Nephron progenitor cell (in vitro differentiated cells): ENCODE results near the gene CCDC85B.

Source experiments
- DNase-seq: peaks from one replicate; pipeline ENCODE4 v3.0.0; 2021
- H3K27ac Mint-ChIP-seq: 2 replicates; pipeline ENCODE4 v1.8.0; 2021; ENCODE audit warnings: mild to moderate bottlenecking, moderate library complexity, mixed read lengths
- H3K27me3 Mint-ChIP-seq: 2 replicates; pipeline ENCODE4 v1.8.0; 2021; ENCODE audit warnings: mild to moderate bottlenecking, low read depth, mixed read lengths; ENCODE audit not compliant: poor library complexity
- H3K36me3 Mint-ChIP-seq: 2 replicates; pipeline ENCODE4 v1.8.0; 2021; ENCODE audit warnings: low read depth, mixed read lengths
- H3K4me1 Mint-ChIP-seq: 2 replicates; pipeline ENCODE4 v1.8.0; 2021; ENCODE audit warnings: mixed read lengths
- H3K4me3 Mint-ChIP-seq: 2 replicates; pipeline ENCODE4 v1.8.0; 2021; ENCODE audit warnings: mild to moderate bottlenecking, moderate library complexity, mixed read lengths
- H3K9me3 Mint-ChIP-seq: 2 replicates; pipeline ENCODE4 v1.8.0; 2021; ENCODE audit warnings: mild to moderate bottlenecking, moderate library complexity, mixed read lengths
- TF ChIP-seq, protein P1 (sequence below): fragments of 200-600 bp; sonication (generic); IDR thresholded peaks from 2 replicates; pipeline ENCODE4 v1.5.0; 2021; ENCODE audit warnings: antibody characterized with exemption

Gene CCDC85B

DNA sequence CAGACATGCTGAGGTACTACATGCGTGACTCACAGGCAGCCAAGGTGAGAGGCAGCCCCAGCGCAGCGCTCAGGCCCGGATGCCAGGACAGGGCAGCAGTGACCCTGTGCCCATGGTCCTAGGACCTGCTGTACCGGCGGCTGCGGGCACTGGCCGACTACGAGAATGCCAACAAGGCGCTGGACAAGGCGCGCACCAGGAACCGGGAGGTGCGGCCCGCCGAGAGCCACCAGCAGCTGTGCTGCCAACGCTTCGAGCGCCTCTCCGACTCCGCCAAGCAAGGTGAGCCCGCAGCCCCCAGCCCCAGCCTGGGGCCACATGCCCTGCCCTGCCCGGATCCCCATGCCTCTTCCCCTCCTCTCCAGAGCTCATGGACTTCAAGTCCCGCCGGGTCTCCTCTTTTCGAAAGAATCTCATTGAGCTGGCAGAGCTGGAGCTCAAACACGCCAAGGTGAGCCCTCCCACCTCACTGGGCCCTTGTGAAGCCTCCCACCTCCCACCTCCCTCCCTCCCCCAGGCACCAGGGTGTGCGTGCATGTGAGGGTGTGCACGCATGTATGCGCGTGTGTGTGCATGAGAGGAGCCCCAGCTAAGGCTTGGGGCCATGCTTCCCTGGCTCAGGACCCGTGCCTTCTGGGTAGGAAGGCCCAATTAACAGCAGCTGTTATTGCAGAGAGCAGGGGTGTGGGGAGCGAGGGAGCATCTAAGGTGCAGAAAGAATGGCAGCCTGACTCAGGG is 37.8 kb upstream of the CCDC85B start:
- Mint-ChIP-seq H3K27me3 (peaks cover 10% of the 10 kb centered on the region), H3K4me1 (peaks cover 39% of the 10 kb centered on the region), H3K9me3 (peaks cover 4% of the 10 kb centered on the region), H3K36me3 (peaks cover 51% of the 10 kb centered on the region), H3K27ac (peak overlapping the region; percentile 68), H3K4me3 (no peak overlapping the region)
- DNase-seq = no peak
- TF ChIP-seq, protein P1, sequence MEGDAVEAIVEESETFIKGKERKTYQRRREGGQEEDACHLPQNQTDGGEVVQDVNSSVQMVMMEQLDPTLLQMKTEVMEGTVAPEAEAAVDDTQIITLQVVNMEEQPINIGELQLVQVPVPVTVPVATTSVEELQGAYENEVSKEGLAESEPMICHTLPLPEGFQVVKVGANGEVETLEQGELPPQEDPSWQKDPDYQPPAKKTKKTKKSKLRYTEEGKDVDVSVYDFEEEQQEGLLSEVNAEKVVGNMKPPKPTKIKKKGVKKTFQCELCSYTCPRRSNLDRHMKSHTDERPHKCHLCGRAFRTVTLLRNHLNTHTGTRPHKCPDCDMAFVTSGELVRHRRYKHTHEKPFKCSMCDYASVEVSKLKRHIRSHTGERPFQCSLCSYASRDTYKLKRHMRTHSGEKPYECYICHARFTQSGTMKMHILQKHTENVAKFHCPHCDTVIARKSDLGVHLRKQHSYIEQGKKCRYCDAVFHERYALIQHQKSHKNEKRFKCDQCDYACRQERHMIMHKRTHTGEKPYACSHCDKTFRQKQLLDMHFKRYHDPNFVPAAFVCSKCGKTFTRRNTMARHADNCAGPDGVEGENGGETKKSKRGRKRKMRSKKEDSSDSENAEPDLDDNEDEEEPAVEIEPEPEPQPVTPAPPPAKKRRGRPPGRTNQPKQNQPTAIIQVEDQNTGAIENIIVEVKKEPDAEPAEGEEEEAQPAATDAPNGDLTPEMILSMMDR = no peak

DNA sequence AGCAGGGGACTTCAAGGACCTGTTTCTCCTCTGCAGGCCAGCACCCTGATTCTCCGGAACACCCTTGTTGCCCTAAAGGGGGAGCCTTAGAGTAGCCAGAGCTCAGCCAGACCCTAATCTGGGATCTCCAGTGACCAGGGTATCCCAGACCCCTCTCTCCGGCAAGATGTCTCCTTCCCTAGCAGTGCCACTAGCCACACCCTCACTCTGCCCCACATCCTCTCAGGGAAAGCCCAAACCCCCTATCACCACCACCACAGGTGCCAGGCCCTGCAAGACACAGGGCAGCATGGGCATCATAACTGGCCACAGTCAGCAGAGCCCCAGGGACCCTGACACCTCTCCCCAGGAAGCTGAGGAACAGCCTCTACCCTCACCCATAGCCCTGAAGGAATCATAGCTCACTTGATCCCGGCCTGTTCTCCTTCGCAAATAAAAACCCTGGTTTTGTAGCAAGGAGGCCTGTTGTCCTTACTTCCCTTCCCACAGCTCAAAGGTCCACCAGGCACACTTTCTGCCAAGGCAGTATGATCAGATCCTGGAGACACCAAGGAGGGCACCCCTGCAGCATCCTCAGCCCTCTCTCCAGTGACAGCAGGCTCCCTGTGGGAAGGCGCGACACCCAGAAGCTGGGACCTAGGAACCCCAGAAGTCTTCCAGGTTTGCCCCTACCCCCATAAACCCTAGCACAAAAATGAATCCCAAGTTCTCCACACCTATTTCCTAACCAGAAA is 37.1 kb upstream of the CCDC85B start:
- DNase-seq = no peak
- no peak overlapping the region for H3K4me3 Mint-ChIP-seq
- H3K4me1 Mint-ChIP-seq = peaks cover 42% of the 10 kb centered on the region
- H3K36me3 Mint-ChIP-seq = peaks cover 51% of the 10 kb centered on the region
- H3K9me3 Mint-ChIP-seq = peaks cover 4% of the 10 kb centered on the region
- peaks cover 5% of the 10 kb centered on the region for H3K27me3 Mint-ChIP-seq
- TF ChIP-seq, protein P1 = no peak
- peak overlapping the region; percentile 92 for H3K27ac Mint-ChIP-seq

DNA sequence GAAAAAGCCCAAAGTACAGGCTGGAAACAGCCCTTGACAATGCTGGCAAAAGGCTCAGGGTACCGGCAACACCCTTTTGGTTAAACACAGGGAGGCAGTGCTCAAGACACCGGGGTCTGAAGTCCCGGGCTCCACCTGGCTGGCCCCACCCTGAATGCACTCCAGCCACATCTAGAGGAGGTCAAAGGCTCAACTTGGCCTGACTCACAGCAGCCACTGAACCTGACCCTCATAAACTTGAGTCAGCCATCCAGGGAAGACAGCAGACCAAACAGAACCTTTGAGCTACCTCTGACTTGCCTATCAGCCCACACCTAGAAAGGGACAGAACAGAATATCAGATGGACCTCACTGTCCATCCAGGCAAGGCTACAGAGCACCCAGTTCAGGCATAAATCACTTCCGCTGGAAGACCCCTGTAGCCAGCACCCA is 36.3 kb upstream of the CCDC85B start:
- TF ChIP-seq, protein P1 = no peak
- Mint-ChIP-seq H3K27ac (no peak overlapping the region), H3K4me3 (peak overlapping the region; percentile 73), H3K4me1 (peaks cover 47% of the 10 kb centered on the region), H3K9me3 (peaks cover 4% of the 10 kb centered on the region), H3K36me3 (peaks cover 51% of the 10 kb centered on the region), H3K27me3 (peaks cover 5% of the 10 kb centered on the region)
- no peak for DNase-seq

DNA sequence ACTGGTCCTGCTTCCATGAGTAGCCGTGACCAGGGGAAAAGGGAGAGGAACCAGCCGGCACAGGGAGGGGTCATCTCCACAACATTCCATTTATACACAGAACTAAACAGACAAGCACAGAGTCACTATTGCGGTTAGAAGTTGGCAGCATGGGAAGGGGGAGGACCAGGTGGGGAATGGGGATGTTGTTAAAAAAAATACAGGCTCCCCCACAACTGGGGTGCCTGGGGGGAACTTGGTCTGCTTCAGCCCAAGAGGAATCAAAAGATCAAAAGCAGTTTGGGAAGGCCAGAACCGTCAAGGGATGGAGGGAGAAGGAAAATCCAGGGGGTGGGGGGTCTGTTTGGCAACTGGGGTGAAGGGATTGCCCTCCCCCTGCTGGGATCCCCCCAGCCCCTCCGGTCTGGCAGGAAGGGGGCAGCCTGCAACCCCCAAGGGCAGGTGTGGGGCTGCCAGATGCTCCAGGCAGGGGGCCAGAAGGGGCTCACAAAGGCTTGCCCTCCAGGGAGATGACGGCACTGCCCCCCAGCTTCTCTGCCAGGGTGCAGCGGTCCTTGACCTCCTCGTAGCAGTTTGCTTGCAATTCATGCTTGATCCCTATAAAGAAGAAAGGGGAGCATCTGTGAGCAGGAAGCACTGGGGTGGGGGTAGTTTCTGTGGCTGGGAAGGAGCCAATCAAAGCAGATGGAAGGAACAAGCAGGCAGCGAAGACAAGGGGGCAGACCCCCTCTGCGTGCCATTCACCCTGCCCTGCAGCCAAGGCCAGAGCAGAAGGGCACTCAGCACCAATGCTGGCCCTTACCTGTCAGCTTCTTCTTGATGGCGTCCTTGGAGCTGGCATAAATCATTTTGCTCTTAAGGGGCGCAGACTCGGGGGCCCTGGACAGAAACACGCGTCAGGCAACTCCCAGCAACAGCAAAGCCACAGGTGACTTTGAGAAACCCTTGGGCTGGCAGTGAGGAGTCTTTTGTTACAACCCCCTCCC is 35.3 kb upstream of the CCDC85B start:
- Mint-ChIP-seq H3K4me1 (peaks cover 44% of the 10 kb centered on the region), H3K27me3 (peaks cover 5% of the 10 kb centered on the region), H3K27ac (peak overlapping the region; percentile 62), H3K4me3 (peak overlapping the region; percentile 93), H3K36me3 (peaks cover 51% of the 10 kb centered on the region), H3K9me3 (peaks cover 4% of the 10 kb centered on the region)
- no peak for DNase-seq
- TF ChIP-seq, protein P1 = no peak

DNA sequence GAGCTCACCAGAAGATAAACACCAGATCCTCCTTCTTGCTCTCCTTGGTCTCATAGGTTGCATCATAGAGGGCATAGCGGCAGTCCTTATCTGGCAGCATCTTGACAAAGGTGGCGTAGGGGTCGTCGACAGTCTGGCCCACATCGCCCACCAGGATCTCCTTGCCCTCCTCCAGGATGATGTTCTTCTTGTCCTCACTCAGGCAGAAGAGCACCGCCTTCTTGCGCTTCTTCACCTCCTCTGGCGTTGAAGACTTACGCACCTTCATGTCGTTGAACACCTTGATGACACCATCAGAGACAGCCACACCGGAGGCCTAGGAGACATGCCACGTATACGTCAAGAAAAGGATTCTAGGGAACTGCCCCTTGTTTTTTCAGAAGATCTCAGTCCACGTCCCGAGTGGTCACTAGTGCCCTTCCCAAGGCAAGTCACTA is 34.5 kb upstream of the CCDC85B start:
- H3K36me3 Mint-ChIP-seq = peaks cover 51% of the 10 kb centered on the region
- H3K4me1 Mint-ChIP-seq = peaks cover 43% of the 10 kb centered on the region
- DNase-seq = no peak
- H3K4me3 Mint-ChIP-seq = peak overlapping the region; percentile 93
- peaks cover 4% of the 10 kb centered on the region for H3K9me3 Mint-ChIP-seq
- peak overlapping the region; percentile 97 for H3K27ac Mint-ChIP-seq
- TF ChIP-seq, protein P1 = no peak
- H3K27me3 Mint-ChIP-seq = peaks cover 5% of the 10 kb centered on the region
